A549 (cell line): ENCODE measurements around the gene UPF3B. TPM values are rescaled to one million over a fixed set of nuclear protein-coding genes. Genes with fewer than 3 reads are reported as not detected.
A peak's percentile ranks its signal among the peaks of the same experiment; 100 is the strongest.

Experiments
- ATAC-seq, 2 experiments: fragments of 200-7000 bp in 1 of 2; fragments of >200 bp in 1 of 2; cut with Nextera tagmentation in 1 of 2; cut with Tn5 transposase in 1 of 2; 3 replicates each; pipeline versions ENCODE4 v1.8.0 to v1.9.1; 2018 to 2020; ENCODE audit warnings: mild to moderate bottlenecking in 1 of 2, moderate library complexity in 1 of 2
- CTCF ChIA-PET: fragments of 300-600 bp; sonication (Branson Sonifier 250); formaldehyde crosslinking; extraction: SDS; loops from one replicate; lab custom pipeline; 2021; ENCODE audit warnings: antibody characterized with exemption, inconsistent platforms; lab: Yijun Ruan, JAX
- POLR2A ChIA-PET: fragments of 350-600 bp; formaldehyde crosslinking; extraction: SDS; loops from one replicate; lab custom pipeline; 2021; ENCODE audit warnings: antibody characterized with exemption, inconsistent platforms; lab: Yijun Ruan, JAX
- DNase-seq, 2 experiments: peaks; one replicate each; pipeline versions ENCODE4 v3.0.0 to v3.0.0-alpha.2; 2011 to 2016; ENCODE audit warnings: low read depth in 1 of 2, low spot score in 1 of 2
- FAIRE-seq: peaks from 2 replicates; lab custom pipeline; 2011; peaks lifted over from hg19 to GRCh38; lab: Jason Lieb, UNC
- H3K27ac ChIP-seq, 2 experiments: fragments of >200 bp; sonication (Bioruptor Twin); formaldehyde crosslinking; 3 replicates each; pipeline ENCODE4 v1.5.1; 2016 to 2017
- H3K4me1 ChIP-seq: fragments of >200 bp; sonication (Bioruptor Twin); formaldehyde crosslinking; 3 replicates; pipeline ENCODE4 v1.6.1; 2016
- H3K4me2 ChIP-seq: fragments of >200 bp; sonication (Bioruptor Twin); formaldehyde crosslinking; 3 replicates; pipeline ENCODE4 v1.6.1; 2016
- H3K4me3 ChIP-seq: fragments of >200 bp; sonication (Bioruptor Twin); formaldehyde crosslinking; 3 replicates; pipeline ENCODE4 v1.5.1; 2016
- H3K9me3 ChIP-seq: fragments of >200 bp; sonication (Bioruptor Twin); formaldehyde crosslinking; 3 replicates; pipeline ENCODE4 v1.6.1; 2016
- ATOH8 ChIP-seq: fragments of 250-450 bp; sonication (Bioruptor Pico); IDR thresholded peaks from 2 replicates; pipeline ENCODE4 v1.5.0; 2020; ENCODE audit warnings: low read depth, mild to moderate bottlenecking, moderate library complexity
- CBX2 ChIP-seq: fragments of 200-600 bp; sonication (generic); IDR thresholded peaks from 2 replicates; pipeline ENCODE4 v1.6.1; 2016; ENCODE audit warnings: low read depth, mild to moderate bottlenecking, borderline replicate concordance
- CBX8 ChIP-seq: fragments of 200-600 bp; sonication (generic); IDR thresholded peaks from 2 replicates; pipeline ENCODE4 v1.6.1; 2016
- EHMT2 ChIP-seq: fragments of 200-600 bp; sonication (generic); IDR thresholded peaks from 2 replicates; pipeline ENCODE4 v1.6.1; 2016; ENCODE audit warnings: antibody characterized with exemption, low read depth, mild to moderate bottlenecking, moderate library complexity
- ELK1 ChIP-seq: fragments of 150-350 bp; IDR thresholded peaks from 2 replicates; pipeline ENCODE4 v1.6.1; 2014; ENCODE audit warnings: low read depth, mild to moderate bottlenecking, low read length
- FOSL2 ChIP-seq, 2 experiments: fragments of 450-650 bp in 1 of 2; fragments of >200 bp in 1 of 2; sonication (Bioruptor Twin) in 1 of 2; formaldehyde crosslinking; IDR thresholded peaks; 2 replicates each; pipeline versions ENCODE4 v1.5.0 to v1.6.1; 2016 to 2020; ENCODE audit warnings: mild to moderate bottlenecking in 1 of 2, moderate library complexity in 1 of 2
- GATA3 ChIP-seq: IDR thresholded peaks from 2 replicates; pipeline ENCODE4 v1.6.1; 2012; ENCODE audit warnings: borderline replicate concordance
- HES2 ChIP-seq: fragments of >200 bp; sonication (Bioruptor Twin); formaldehyde crosslinking; IDR thresholded peaks from 2 replicates; pipeline ENCODE4 v1.6.1; 2016
- HOXA7 ChIP-seq: fragments of 250-450 bp; sonication (Bioruptor Pico); IDR thresholded peaks from 2 replicates; pipeline ENCODE4 v1.5.0; 2020; ENCODE audit warnings: mild to moderate bottlenecking, moderate library complexity
- HOXB13 ChIP-seq: fragments of 250-450 bp; sonication (Bioruptor Pico); IDR thresholded peaks from 2 replicates; pipeline ENCODE4 v1.5.0; 2020; ENCODE audit warnings: low read depth, mild to moderate bottlenecking, moderate library complexity
- JUN ChIP-seq, 2 experiments: fragments of >200 bp; sonication (Bioruptor Twin); formaldehyde crosslinking; IDR thresholded peaks; 2 replicates in 1 of 2; 3 replicates in 1 of 2; pipeline ENCODE4 v1.6.1; 2016 to 2017
- JUNB ChIP-seq: fragments of >200 bp; sonication (Bioruptor Twin); formaldehyde crosslinking; IDR thresholded peaks from 2 replicates; pipeline ENCODE4 v1.6.1; 2016
- MAFK ChIP-seq: fragments of 450-650 bp; IDR thresholded peaks from 2 replicates; pipeline ENCODE4 v1.6.1; 2014; ENCODE audit not compliant: partially characterized antibody
- MAX ChIP-seq: IDR thresholded peaks from 2 replicates; pipeline ENCODE4 v1.6.1; 2012
- MAZ ChIP-seq: fragments of 150-350 bp; IDR thresholded peaks from 2 replicates; pipeline ENCODE4 v1.6.1; 2014; ENCODE audit warnings: antibody characterized with exemption, low read depth, low read length, borderline replicate concordance
- MYC ChIP-seq: IDR thresholded peaks from 2 replicates; pipeline ENCODE4 v1.6.1; 2012; ENCODE audit warnings: mild to moderate bottlenecking, inconsistent platforms, low read length, improper control_type of control experiment, borderline replicate concordance
- NPAS2 ChIP-seq: fragments of 250-450 bp; sonication (Bioruptor Pico); IDR thresholded peaks from 2 replicates; pipeline ENCODE4 v1.8.0; 2022; ENCODE audit warnings: mild to moderate bottlenecking, moderate library complexity, borderline replicate concordance
- PBX3 ChIP-seq: IDR thresholded peaks from 2 replicates; pipeline ENCODE4 v1.6.1; 2012
- PHF8 ChIP-seq: fragments of 200-600 bp; sonication (generic); IDR thresholded peaks from 2 replicates; pipeline ENCODE4 v1.6.1; 2016; ENCODE audit warnings: low read depth, mild to moderate bottlenecking, antibody characterized with exemption, moderate library complexity, borderline replicate concordance
- POLR2AphosphoS2 ChIP-seq: conservative IDR thresholded peaks from 2 replicates; pipeline ENCODE4 v1.6.1; 2012; ENCODE audit warnings: low read length, improper control_type of control experiment, inconsistent platforms
- RAD21 ChIP-seq, 2 experiments: fragments of >200 bp in 1 of 2; sonication (Bioruptor Twin) in 1 of 2; formaldehyde crosslinking in 1 of 2; IDR thresholded peaks in 1 of 2; conservative IDR thresholded peaks in 1 of 2; 2 replicates in 1 of 2; 3 replicates in 1 of 2; pipeline ENCODE4 v1.6.1; 2012 to 2018; ENCODE audit warnings: inconsistent platforms in 1 of 2
- RCOR1 ChIP-seq: fragments of 150-350 bp; IDR thresholded peaks from 2 replicates; pipeline ENCODE4 v1.6.1; 2014; ENCODE audit warnings: antibody characterized with exemption, low read length, low read depth
- REST ChIP-seq: fragments of 200-600 bp; sonication (generic); IDR thresholded peaks from 2 replicates; pipeline ENCODE4 v1.6.1; 2016; ENCODE audit warnings: antibody characterized with exemption, mild to moderate bottlenecking, moderate library complexity
- RNF2 ChIP-seq: fragments of 200-600 bp; sonication (generic); IDR thresholded peaks from 2 replicates; pipeline ENCODE4 v1.6.1; 2016; ENCODE audit warnings: low read depth, mild to moderate bottlenecking, antibody characterized with exemption, moderate library complexity, borderline replicate concordance
- TFCP2L1 ChIP-seq: fragments of 250-450 bp; sonication (Bioruptor Pico); IDR thresholded peaks from 2 replicates; pipeline ENCODE4 v1.5.0; 2021; ENCODE audit warnings: mild to moderate bottlenecking
- ZC3H11A ChIP-seq: fragments of 450-650 bp; IDR thresholded peaks from 2 replicates; pipeline ENCODE4 v1.6.1; 2014; ENCODE audit warnings: antibody characterized with exemption, mild to moderate bottlenecking
- WGBS: methylation state at CpG from one replicate; pipeline ENCODE4 v1.1.6; 2017; ENCODE audit errors: missing lambda C conversion rate; 5-methylcytosine and 5-hydroxymethylcytosine counted together
- polyA plus RNA-seq, 4 experiments: library from polyadenylated mRNA; depleted of rRNA in 3 of 4; stranded (reverse); fragments of >200 nt; fragmentation: RNase III in 1 of 4; extraction: RNeasy Plus Mini Kit Qiagen cat#74134 plus additional on column Dnase treatment in 1 of 4; gene quantifications; 2 replicates in 3 of 4; 3 replicates in 1 of 4; pipeline ENCODE4 v1.2.3, GENCODE V29; 2011 to 2017

The UPF3B gene
- polyA plus RNA-seq, 2 of the 4 experiments (the other 2 are of a cell fraction) = 26.4 to 27.6 TPM

- no peak for DNase-seq
- no peak for TF ChIP-seq HOXB13
- no peak for TF ChIP-seq JUNB
- no peak for TF ChIP-seq PHF8
- no peak for TF ChIP-seq RNF2
- TF ChIP-seq MAFK = no peak
- no peak for TF ChIP-seq GATA3
- TF ChIP-seq MYC = no peak
- TF ChIP-seq ELK1 = no peak
- ATAC-seq = no peak
- ChIA-PET POLR2A (interaction anchor here (2.8 kb wide), 1 partner anchor 10 kb away, joined by 9 read pairs; the partner anchor contains the start of gene RPL39), CTCF (interaction anchor here (0.6 kb wide), 1 partner anchor 26 kb away, joined by 5 read pairs; no protein-coding TSS in a partner anchor)
- Histone ChIP-seq H3K4me1 (no peaks in the 10 kb centered on the region), H3K4me2 (no peak overlapping the region), H3K27ac (no peak overlapping the region), H3K9me3 (no peaks in the 10 kb centered on the region), H3K4me3 (no peak overlapping the region)
- no peak for FAIRE-seq
- 69% methylated on average over 2 of the region's 2 CpGs for WGBS
These were observed 51.2 kb downstream of the UPF3B start for GRCh38 chrX:119801253-119802221.

GRCh38 chrX:119791437-119792231 is 61.1 kb downstream of the UPF3B start, which contains the start of gene RPL39:
Gene RPL39 (minus strand): TSS chrX:119791630. CDS start chrX:119791576, 54 bp downstream.
- Histone ChIP-seq H3K4me2 (peak within 1 kb of the TSS; percentile 93), H3K4me1 (peaks cover 29% of the 10 kb centered on the region), H3K4me3 (peak within 1 kb of the TSS; percentile 91), H3K9me3 (no peaks in the 10 kb centered on the region), H3K27ac (peak within 1 kb of the TSS; percentile 87 to 94)
- FAIRE-seq (peak; percentile 32), DNase-seq (peak; percentile 57 to 93), ATAC-seq (peak; percentile 96)
- ChIA-PET POLR2A (interaction anchor here (0.5 to 2.5 kb wide), 35 partner anchors 9 to 323 kb away, joined by 3 to 40 read pairs (median 4); partner anchors contain the start of genes NDUFA1, NKAP, NKRF and RNF113A), CTCF (interaction anchor here (1.0 to 1.7 kb wide), 3 partner anchors 18 to 279 kb away, joined by 3 to 6 read pairs (median 3); no protein-coding TSS in a partner anchor)
- WGBS = under 1% methylated on average over 38 of the region's 58 CpGs
- TF ChIP-seq ZC3H11A (no peak), RAD21 (conservative IDR thresholded peaks at IDR 0.05 in 1 of 2, IDR thresholded peaks at IDR 0.05 in 1 of 2) (no peak), PBX3 (no peak; the same call in 1 of the 2 replicates), REST (no peak), CBX8 (no peak), MAZ (no peak), MAX (peak; percentile 90), RCOR1 (no peak), HOXA7 (CRISPR knock-in tag) (no peak), POLR2AphosphoS2 (no peak), FOSL2 (IDR thresholded peaks at IDR 0.05) (no peak), FOSL2 (CRISPR knock-in tag; IDR thresholded peaks at IDR 0.05) (no peak), CBX2 (no peak), NPAS2 (CRISPR knock-in tag) (no peak), EHMT2 (no peak), JUN (IDR thresholded peaks at IDR 0.05) (peak; percentile 90 to 92; a peak in 4 of 5 replicates), MYC (peak; percentile 38; the same call in 1 of the 2 replicates), TFCP2L1 (CRISPR knock-in tag) (no peak), HES2 (no peak), ATOH8 (no peak)
